Central memory CD8-positive, alpha-beta T cell (primary cell): Measurements from ENCODE around the gene PDE4B.

ENCODE experiments used
- ATAC-seq: fragments of 150-1000 bp; cut with Tn5 transposase; replicated peaks from 2 replicates; pipeline ENCODE4 v1.10.0; 2022; ENCODE audit warnings: mild to moderate bottlenecking, moderate FRiP score, moderate number of reproducible peaks; ENCODE audit not compliant: poor library complexity, severe bottlenecking; ENCODE audit errors: extremely low read depth
- DNase-seq, 2 donors: peaks; one replicate each; pipeline ENCODE4 v3.0.0; 2021; ENCODE audit warnings: low spot score in 2 of 2
- H3K27ac Mint-ChIP-seq: one replicate; pipeline ENCODE4 v1.8.0; 2022; ENCODE audit warnings: low read depth, mild to moderate bottlenecking, moderate library complexity, mixed read lengths
- H3K27me3 Mint-ChIP-seq: one replicate; pipeline ENCODE4 v1.8.0; 2022; ENCODE audit warnings: mixed read lengths
- H3K36me3 Mint-ChIP-seq: one replicate; pipeline ENCODE4 v1.8.0; 2022; ENCODE audit warnings: mild to moderate bottlenecking, moderate library complexity, mixed read lengths; ENCODE audit not compliant: insufficient read depth
- H3K4me1 Mint-ChIP-seq: one replicate; pipeline ENCODE4 v1.8.0; 2022; ENCODE audit warnings: mixed read lengths
- H3K4me3 Mint-ChIP-seq: one replicate; pipeline ENCODE4 v1.8.0; 2022; ENCODE audit warnings: mild to moderate bottlenecking, moderate library complexity, mixed read lengths
- H3K9me3 Mint-ChIP-seq: one replicate; pipeline ENCODE4 v1.8.0; 2022; ENCODE audit warnings: mixed read lengths

Gene PDE4B

GRCh38 chr1:66269222-66269621 is 476.5 kb downstream of the PDE4B start:
- ATAC-seq (no peak), DNase-seq (no peak)
- Mint-ChIP-seq H3K9me3 (no peaks in the 10 kb centered on the region), H3K27me3 (no peaks in the 10 kb centered on the region), H3K27ac (no peak overlapping the region), H3K36me3 (no peaks in the 10 kb centered on the region), H3K4me1 (peaks cover 27% of the 10 kb centered on the region), H3K4me3 (no peak overlapping the region)

GRCh38 chr1:66270119-66270812 is 477.6 kb downstream of the PDE4B start:
- DNase-seq: no peak
- H3K4me1 Mint-ChIP-seq: peaks cover 38% of the 10 kb centered on the region
- H3K4me3 Mint-ChIP-seq: no peak overlapping the region
- H3K36me3 Mint-ChIP-seq: peaks cover 2% of the 10 kb centered on the region
- H3K27me3 Mint-ChIP-seq: no peaks in the 10 kb centered on the region
- ATAC-seq: no peak
- no peak overlapping the region for H3K27ac Mint-ChIP-seq
- H3K9me3 Mint-ChIP-seq: no peaks in the 10 kb centered on the region

GRCh38 chr1:66271216-66271903 is 478.7 kb downstream of the PDE4B start:
- peaks cover 49% of the 10 kb centered on the region for H3K4me1 Mint-ChIP-seq
- no peaks in the 10 kb centered on the region for H3K9me3 Mint-ChIP-seq
- H3K27me3 Mint-ChIP-seq: no peaks in the 10 kb centered on the region
- DNase-seq: no peak
- no peak for ATAC-seq
- peaks cover 2% of the 10 kb centered on the region for H3K36me3 Mint-ChIP-seq
- no peak overlapping the region for H3K4me3 Mint-ChIP-seq
- H3K27ac Mint-ChIP-seq: no peak overlapping the region

- ATAC-seq: no peak
- no peaks in the 10 kb centered on the region for H3K27me3 Mint-ChIP-seq
- peaks cover 2% of the 10 kb centered on the region for H3K36me3 Mint-ChIP-seq
- no peak overlapping the region for H3K27ac Mint-ChIP-seq
- DNase-seq: no peak
- H3K4me1 Mint-ChIP-seq: peaks cover 54% of the 10 kb centered on the region
- no peak overlapping the region for H3K4me3 Mint-ChIP-seq
- H3K9me3 Mint-ChIP-seq: no peaks in the 10 kb centered on the region
Observed at GRCh38 chr1:66271904-66272254, 479.2 kb downstream of the PDE4B start.

GRCh38 chr1:66273656-66274055 is 481.0 kb downstream of the PDE4B start:
- ATAC-seq (no peak), DNase-seq (no peak)
- H3K4me3 Mint-ChIP-seq: no peak overlapping the region
- no peaks in the 10 kb centered on the region for H3K27me3 Mint-ChIP-seq
- H3K36me3 Mint-ChIP-seq: peaks cover 2% of the 10 kb centered on the region
- peak overlapping the region; percentile 8 for H3K27ac Mint-ChIP-seq
- no peaks in the 10 kb centered on the region for H3K9me3 Mint-ChIP-seq
- peaks cover 69% of the 10 kb centered on the region for H3K4me1 Mint-ChIP-seq

- no peaks in the 10 kb centered on the region for H3K27me3 Mint-ChIP-seq
- peak overlapping the region; percentile 93 for H3K27ac Mint-ChIP-seq
- no peaks in the 10 kb centered on the region for H3K9me3 Mint-ChIP-seq
- ATAC-seq (peak; percentile 72), DNase-seq (no peak)
- peaks cover 4% of the 10 kb centered on the region for H3K36me3 Mint-ChIP-seq
- H3K4me1 Mint-ChIP-seq: peaks cover 79% of the 10 kb centered on the region
- H3K4me3 Mint-ChIP-seq: peak overlapping the region; percentile 76
Observed at GRCh38 chr1:66274634-66275033, 481.9 kb downstream of the PDE4B start.

GRCh38 chr1:66275083-66275482 is 482.4 kb downstream of the PDE4B start:
- Mint-ChIP-seq H3K9me3 (no peaks in the 10 kb centered on the region), H3K36me3 (peaks cover 4% of the 10 kb centered on the region), H3K4me1 (peaks cover 83% of the 10 kb centered on the region), H3K4me3 (peak overlapping the region; percentile 76), H3K27me3 (no peaks in the 10 kb centered on the region), H3K27ac (peak overlapping the region; percentile 93)
- DNase-seq (no peak), ATAC-seq (peak; percentile 85)

- Mint-ChIP-seq H3K36me3 (peaks cover 4% of the 10 kb centered on the region), H3K9me3 (no peaks in the 10 kb centered on the region), H3K27me3 (no peaks in the 10 kb centered on the region), H3K4me1 (peaks cover 89% of the 10 kb centered on the region), H3K27ac (peak overlapping the region; percentile 93), H3K4me3 (peak overlapping the region; percentile 76)
- no peak for DNase-seq
- no peak for ATAC-seq
Observed at GRCh38 chr1:66275601-66276023, 482.9 kb downstream of the PDE4B start.

- Mint-ChIP-seq H3K4me1 (peaks cover 92% of the 10 kb centered on the region), H3K27ac (peak overlapping the region; percentile 93), H3K9me3 (no peaks in the 10 kb centered on the region), H3K4me3 (peak overlapping the region; percentile 76), H3K36me3 (peaks cover 4% of the 10 kb centered on the region), H3K27me3 (no peaks in the 10 kb centered on the region)
- DNase-seq (no peak), ATAC-seq (peak; percentile 62)
Observed at GRCh38 chr1:66276218-66276617, 483.5 kb downstream of the PDE4B start.

- peak overlapping the region; percentile 93 for H3K27ac Mint-ChIP-seq
- DNase-seq: no peak
- peaks cover 5% of the 10 kb centered on the region for H3K36me3 Mint-ChIP-seq
- no peaks in the 10 kb centered on the region for H3K9me3 Mint-ChIP-seq
- no peak for ATAC-seq
- H3K4me1 Mint-ChIP-seq: peaks cover 86% of the 10 kb centered on the region
- peak overlapping the region; percentile 4 for H3K4me3 Mint-ChIP-seq
- no peaks in the 10 kb centered on the region for H3K27me3 Mint-ChIP-seq
Observed at GRCh38 chr1:66278260-66279021, 485.7 kb downstream of the PDE4B start.

- Mint-ChIP-seq H3K27ac (peak overlapping the region; percentile 76), H3K4me3 (no peak overlapping the region), H3K9me3 (no peaks in the 10 kb centered on the region), H3K36me3 (peaks cover 5% of the 10 kb centered on the region), H3K4me1 (peaks cover 81% of the 10 kb centered on the region), H3K27me3 (no peaks in the 10 kb centered on the region)
- ATAC-seq (no peak), DNase-seq (no peak)
Observed at GRCh38 chr1:66281808-66282207, 489.1 kb downstream of the PDE4B start.

- Mint-ChIP-seq H3K4me3 (no peak overlapping the region), H3K9me3 (no peaks in the 10 kb centered on the region), H3K36me3 (peaks cover 5% of the 10 kb centered on the region), H3K27me3 (no peaks in the 10 kb centered on the region), H3K27ac (peak overlapping the region; percentile 76), H3K4me1 (peaks cover 78% of the 10 kb centered on the region)
- ATAC-seq: peak; percentile 90
- DNase-seq: peak in 1 of 2 donors; percentile 57
Observed at GRCh38 chr1:66282343-66282852, 489.7 kb downstream of the PDE4B start.
